Chondrocyte (in vitro differentiated cells): ENCODE results near the gene ALDH4A1. TPM values are rescaled to one million over a fixed set of nuclear protein-coding genes. Genes with fewer than 3 reads are reported as not detected.

Source experiments
- DNase-seq: peaks from one replicate; pipeline ENCODE4 v3.0.0; 2021; ENCODE audit warnings: mixed read lengths, low spot score
- H3K27ac Mint-ChIP-seq: one replicate; pipeline ENCODE4 v1.8.0; 2021; ENCODE audit warnings: mild to moderate bottlenecking, moderate library complexity, mixed read lengths; ENCODE audit not compliant: unreplicated experiment
- H3K27me3 Mint-ChIP-seq: 2 replicates; pipeline ENCODE4 v1.8.0; 2021; ENCODE audit warnings: low read depth, mixed read lengths
- H3K36me3 Mint-ChIP-seq: 2 replicates; pipeline ENCODE4 v1.8.0; 2021; ENCODE audit warnings: low read depth, mixed read lengths
- H3K4me1 Mint-ChIP-seq: 2 replicates; pipeline ENCODE4 v1.8.0; 2021; ENCODE audit warnings: low read depth, mild to moderate bottlenecking, mixed read lengths
- H3K4me3 Mint-ChIP-seq: one replicate; pipeline ENCODE4 v1.8.0; 2021; ENCODE audit warnings: mild to moderate bottlenecking, moderate library complexity, mixed read lengths; ENCODE audit not compliant: unreplicated experiment
- H3K9me3 Mint-ChIP-seq: 2 replicates; pipeline ENCODE4 v1.8.0; 2021; ENCODE audit warnings: low read depth, mixed read lengths
- total RNA-seq: library from RNA; stranded (reverse); gene quantifications from 3 replicates; pipeline ENCODE4 v1.2.1, GENCODE V29; 2021
- TF ChIP-seq, protein P1 (sequence below): fragments of 200-600 bp; sonication (generic); IDR thresholded peaks from 2 replicates; pipeline ENCODE4 v1.5.0; 2021; ENCODE audit warnings: antibody characterized with exemption, mild to moderate bottlenecking, moderate library complexity

Gene ALDH4A1
- total RNA-seq, 1 donor from 2014 or later, result 14.2 TPM

DNA sequence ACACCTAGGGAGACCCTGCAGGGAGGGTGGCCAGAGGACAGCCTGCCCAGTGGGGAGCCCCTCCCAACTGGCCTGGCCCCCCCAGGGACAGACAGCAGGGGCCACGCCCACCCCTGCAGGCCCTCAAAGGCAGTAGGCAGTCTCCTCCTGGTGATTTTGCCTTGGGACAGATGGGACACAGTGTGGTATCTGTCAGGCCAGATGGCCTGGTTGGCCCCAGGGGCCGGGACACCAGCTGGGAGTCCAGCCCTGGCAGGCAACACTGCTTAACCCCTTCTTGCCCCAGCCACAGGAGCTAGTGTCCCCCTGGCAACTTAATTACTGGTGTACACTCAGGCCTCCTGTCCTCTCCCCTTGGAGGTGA is 36.3 kb upstream of the ALDH4A1 start:
- Mint-ChIP-seq H3K27me3 (no peaks in the 10 kb centered on the region), H3K4me1 (peaks cover 48% of the 10 kb centered on the region), H3K36me3 (no peaks in the 10 kb centered on the region), H3K27ac (no peak overlapping the region), H3K9me3 (no peaks in the 10 kb centered on the region), H3K4me3 (no peak overlapping the region)
- TF ChIP-seq, protein P1, sequence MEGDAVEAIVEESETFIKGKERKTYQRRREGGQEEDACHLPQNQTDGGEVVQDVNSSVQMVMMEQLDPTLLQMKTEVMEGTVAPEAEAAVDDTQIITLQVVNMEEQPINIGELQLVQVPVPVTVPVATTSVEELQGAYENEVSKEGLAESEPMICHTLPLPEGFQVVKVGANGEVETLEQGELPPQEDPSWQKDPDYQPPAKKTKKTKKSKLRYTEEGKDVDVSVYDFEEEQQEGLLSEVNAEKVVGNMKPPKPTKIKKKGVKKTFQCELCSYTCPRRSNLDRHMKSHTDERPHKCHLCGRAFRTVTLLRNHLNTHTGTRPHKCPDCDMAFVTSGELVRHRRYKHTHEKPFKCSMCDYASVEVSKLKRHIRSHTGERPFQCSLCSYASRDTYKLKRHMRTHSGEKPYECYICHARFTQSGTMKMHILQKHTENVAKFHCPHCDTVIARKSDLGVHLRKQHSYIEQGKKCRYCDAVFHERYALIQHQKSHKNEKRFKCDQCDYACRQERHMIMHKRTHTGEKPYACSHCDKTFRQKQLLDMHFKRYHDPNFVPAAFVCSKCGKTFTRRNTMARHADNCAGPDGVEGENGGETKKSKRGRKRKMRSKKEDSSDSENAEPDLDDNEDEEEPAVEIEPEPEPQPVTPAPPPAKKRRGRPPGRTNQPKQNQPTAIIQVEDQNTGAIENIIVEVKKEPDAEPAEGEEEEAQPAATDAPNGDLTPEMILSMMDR, result no peak
- DNase-seq, result no peak

- no peaks in the 10 kb centered on the region for H3K9me3 Mint-ChIP-seq
- DNase-seq, result no peak
- H3K4me1 Mint-ChIP-seq, result peaks cover 48% of the 10 kb centered on the region
- TF ChIP-seq, protein P1, result no peak
- H3K36me3 Mint-ChIP-seq, result no peaks in the 10 kb centered on the region
- no peak overlapping the region for H3K27ac Mint-ChIP-seq
- no peaks in the 10 kb centered on the region for H3K27me3 Mint-ChIP-seq
- no peak overlapping the region for H3K4me3 Mint-ChIP-seq
Measured at GRCh38 chr1:18938008-18938706, 35.8 kb upstream of the ALDH4A1 start.

GRCh38 chr1:18937539-18937938 is 35.2 kb upstream of the ALDH4A1 start:
- no peak for DNase-seq
- Mint-ChIP-seq H3K36me3 (no peaks in the 10 kb centered on the region), H3K4me3 (no peak overlapping the region), H3K4me1 (peaks cover 54% of the 10 kb centered on the region), H3K27ac (no peak overlapping the region), H3K9me3 (no peaks in the 10 kb centered on the region), H3K27me3 (no peaks in the 10 kb centered on the region)
- TF ChIP-seq, protein P1, result no peak

- Mint-ChIP-seq H3K9me3 (no peaks in the 10 kb centered on the region), H3K27ac (no peak overlapping the region), H3K36me3 (no peaks in the 10 kb centered on the region), H3K27me3 (no peaks in the 10 kb centered on the region), H3K4me1 (peaks cover 52% of the 10 kb centered on the region), H3K4me3 (no peak overlapping the region)
- TF ChIP-seq, protein P1, result no peak
- no peak for DNase-seq
Measured at GRCh38 chr1:18936814-18937481, 34.6 kb upstream of the ALDH4A1 start.

DNA sequence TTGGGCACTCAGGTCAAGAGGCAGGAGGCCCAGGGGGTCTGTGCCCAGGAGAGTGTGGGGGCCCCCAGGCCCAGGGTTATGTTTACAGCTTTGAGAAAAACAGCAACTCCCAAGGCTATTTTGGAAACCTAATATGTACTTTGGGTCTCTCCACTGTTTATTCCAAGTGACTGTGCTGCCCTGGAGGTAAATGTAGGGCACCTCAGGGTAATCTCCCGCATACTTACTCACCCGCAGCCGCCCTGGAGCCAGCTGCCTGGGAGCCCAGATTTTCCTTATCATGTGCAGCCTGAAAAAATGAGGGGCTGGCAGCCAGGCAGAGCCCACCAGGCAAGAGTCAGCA is 34.1 kb upstream of the ALDH4A1 start:
- DNase-seq, result no peak
- Mint-ChIP-seq H3K27ac (no peak overlapping the region), H3K36me3 (no peaks in the 10 kb centered on the region), H3K9me3 (no peaks in the 10 kb centered on the region), H3K4me1 (peaks cover 47% of the 10 kb centered on the region), H3K4me3 (no peak overlapping the region), H3K27me3 (no peaks in the 10 kb centered on the region)
- TF ChIP-seq, protein P1, result no peak
